ENCODE results near the gene SLC24A3. TPM values are rescaled to one million over a fixed set of nuclear protein-coding genes. Genes with fewer than 3 reads are reported as not detected.

The SLC24A3 gene
- total and polyA plus RNA-seq, 12 donors, result 0.21 to 2.6 (median 0.84) TPM

DNA sequence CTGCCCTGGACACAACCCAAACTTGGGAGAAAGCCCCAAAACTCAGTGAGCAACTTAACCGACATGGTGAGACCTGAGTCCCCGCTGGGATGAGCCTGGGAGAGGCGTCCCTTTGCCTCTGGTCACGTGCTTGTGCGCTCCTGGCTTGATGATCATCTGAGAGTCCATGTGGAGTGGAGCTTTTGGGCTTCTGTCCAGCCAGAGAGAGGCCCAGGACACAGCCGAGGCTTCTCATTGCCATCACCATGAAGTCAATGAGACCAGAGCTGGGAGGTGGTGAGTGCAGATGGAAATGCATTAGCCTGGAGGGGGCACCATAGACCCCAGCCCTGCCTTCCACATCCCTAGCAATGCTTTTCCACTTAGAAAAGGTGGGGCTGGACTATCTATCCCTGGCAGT, 250.0 kb downstream of the SLC24A3 start:
- no peak overlapping the region for H3K27ac ChIP-seq
- intact Hi-C loops (cut with DNase I), result loop anchor here in 1 of 10 donors (10.0 kb wide), 1 partner anchor 128 kb away; no protein-coding TSS in a partner anchor
- H3K36me3 ChIP-seq, result no peaks in the 10 kb centered on the region
- H3K4me1 ChIP-seq, result no peaks in the 10 kb centered on the region
- no peaks in the 10 kb centered on the region for H3K9me3 ChIP-seq
- H3K27me3 ChIP-seq, result peaks cover 0 to 11% (median 0%) of the 10 kb centered on the region in 7 donors
- no peak for DNase-seq
- ATAC-seq, result no peak
- H3K4me3 ChIP-seq, result no peak overlapping the region
- WGBS, 2 donors, result 79 to 80% methylated on average over 6 of the region's 6 CpGs
- TF ChIP-seq, protein P1, sequence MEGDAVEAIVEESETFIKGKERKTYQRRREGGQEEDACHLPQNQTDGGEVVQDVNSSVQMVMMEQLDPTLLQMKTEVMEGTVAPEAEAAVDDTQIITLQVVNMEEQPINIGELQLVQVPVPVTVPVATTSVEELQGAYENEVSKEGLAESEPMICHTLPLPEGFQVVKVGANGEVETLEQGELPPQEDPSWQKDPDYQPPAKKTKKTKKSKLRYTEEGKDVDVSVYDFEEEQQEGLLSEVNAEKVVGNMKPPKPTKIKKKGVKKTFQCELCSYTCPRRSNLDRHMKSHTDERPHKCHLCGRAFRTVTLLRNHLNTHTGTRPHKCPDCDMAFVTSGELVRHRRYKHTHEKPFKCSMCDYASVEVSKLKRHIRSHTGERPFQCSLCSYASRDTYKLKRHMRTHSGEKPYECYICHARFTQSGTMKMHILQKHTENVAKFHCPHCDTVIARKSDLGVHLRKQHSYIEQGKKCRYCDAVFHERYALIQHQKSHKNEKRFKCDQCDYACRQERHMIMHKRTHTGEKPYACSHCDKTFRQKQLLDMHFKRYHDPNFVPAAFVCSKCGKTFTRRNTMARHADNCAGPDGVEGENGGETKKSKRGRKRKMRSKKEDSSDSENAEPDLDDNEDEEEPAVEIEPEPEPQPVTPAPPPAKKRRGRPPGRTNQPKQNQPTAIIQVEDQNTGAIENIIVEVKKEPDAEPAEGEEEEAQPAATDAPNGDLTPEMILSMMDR (IDR thresholded peaks at IDR 0.05), result no peak

DNA sequence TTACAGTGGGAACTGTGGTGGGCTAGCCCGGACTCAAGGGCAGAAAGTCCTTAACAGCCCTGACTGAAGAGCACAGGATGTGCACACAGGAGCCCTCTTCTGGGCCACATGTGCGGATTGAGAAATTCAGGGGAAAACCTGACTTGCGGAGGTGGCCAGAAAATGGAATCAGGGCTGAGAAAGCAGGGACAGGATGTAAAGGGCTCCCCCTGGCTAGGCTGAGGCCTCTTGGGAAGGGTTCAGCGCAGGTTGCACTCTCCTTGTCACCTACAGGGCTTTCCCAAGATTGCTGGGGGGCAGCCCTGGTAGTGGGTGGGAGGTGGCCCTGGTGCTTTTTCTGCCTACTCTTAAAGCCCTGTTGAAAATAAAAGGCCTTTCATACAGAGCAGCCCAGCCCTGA, 251.2 kb downstream of the SLC24A3 start:
- 86 to 87% methylated on average over 4 of the region's 4 CpGs for WGBS, 2 donors
- intact Hi-C loops (cut with DNase I), result loop anchor here in 1 of 10 donors (10.0 kb wide), 1 partner anchor 129 kb away; no protein-coding TSS in a partner anchor
- no peak for ATAC-seq

DNA sequence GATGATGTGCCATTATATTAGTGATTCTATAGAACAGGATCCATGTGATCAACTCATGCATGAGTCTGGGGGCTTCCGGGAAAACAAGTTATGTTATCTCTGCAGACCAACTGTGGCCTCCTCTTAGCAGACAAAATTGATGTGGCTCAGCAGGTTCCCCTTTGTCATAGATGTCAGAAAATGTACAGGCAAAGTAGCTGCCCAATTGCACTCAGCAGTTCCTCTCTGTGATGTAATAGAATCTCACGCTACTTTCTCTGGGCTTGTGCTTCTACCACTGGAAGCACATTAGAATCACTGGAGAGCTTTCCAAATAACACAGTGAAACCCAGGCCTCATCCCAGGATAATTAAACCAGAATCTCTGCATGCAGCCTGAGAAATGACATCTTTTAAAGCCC, 253.1 kb downstream of the SLC24A3 start:
- Histone ChIP-seq H3K9me3 (no peaks in the 10 kb centered on the region), H3K4me3 (no peak overlapping the region), H3K27ac (no peak overlapping the region), H3K36me3 (no peaks in the 10 kb centered on the region), H3K4me1 (no peaks in the 10 kb centered on the region), H3K27me3 (peaks cover 0 to 11% (median 0%) of the 10 kb centered on the region in 7 donors)
- 73 to 83% methylated on average over 2 of the region's 2 CpGs for WGBS, 2 donors
- DNase-seq (no peak), ATAC-seq (no peak)
- TF ChIP-seq, protein P1 (IDR thresholded peaks at IDR 0.05), result no peak
- intact Hi-C loops (cut with DNase I), result loop anchor here in 1 of 10 donors (10.0 kb wide), 1 partner anchor 131 kb away; no protein-coding TSS in a partner anchor

More for the DNA sequence above, 251.2 kb downstream of the SLC24A3 start:
- H3K9me3 ChIP-seq, result no peaks in the 10 kb centered on the region
- H3K27me3 ChIP-seq, result peaks cover 0 to 11% (median 0%) of the 10 kb centered on the region in 7 donors
- no peaks in the 10 kb centered on the region for H3K36me3 ChIP-seq
- no peak overlapping the region for H3K27ac ChIP-seq
- H3K4me1 ChIP-seq, result no peaks in the 10 kb centered on the region
- DNase-seq, result no peak
- TF ChIP-seq, protein P1 (IDR thresholded peaks at IDR 0.05), result no peak
- H3K4me3 ChIP-seq, result no peak overlapping the region

DNA sequence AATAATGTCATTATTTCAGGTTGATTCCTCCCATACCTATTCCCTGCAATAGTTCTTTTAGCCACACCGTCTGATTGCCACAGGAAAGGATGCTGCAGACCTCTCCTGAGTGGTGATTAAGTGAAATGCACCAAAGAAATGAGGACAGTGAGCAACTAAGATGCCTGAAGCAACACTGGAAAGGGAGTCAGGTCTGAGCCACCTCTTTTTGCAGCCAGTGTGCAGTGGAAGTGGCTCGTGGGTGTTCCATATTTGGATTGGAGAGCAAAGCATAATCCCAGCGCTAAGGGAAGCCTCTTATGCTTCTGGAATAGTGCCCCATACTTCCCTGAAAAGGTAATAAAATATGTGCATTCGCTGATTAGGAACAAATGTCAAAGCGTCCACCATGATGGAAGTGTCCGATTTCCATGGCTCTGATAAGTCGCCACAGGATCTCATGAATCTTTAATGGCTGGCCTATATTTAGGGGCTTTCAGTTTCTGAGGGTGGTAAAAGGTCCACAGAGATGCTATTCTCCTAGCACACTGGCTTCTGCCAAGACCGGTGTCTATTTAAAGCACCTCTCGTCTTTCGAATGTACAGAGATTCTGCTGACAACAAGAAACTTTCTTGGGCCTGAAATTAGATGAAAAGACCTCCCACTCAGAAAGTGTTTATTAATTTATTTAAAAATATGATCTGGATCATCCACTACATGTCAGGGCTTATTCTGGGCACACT, 253.9 kb downstream of the SLC24A3 start:
- Histone ChIP-seq H3K36me3 (no peaks in the 10 kb centered on the region), H3K4me3 (no peak overlapping the region), H3K4me1 (no peaks in the 10 kb centered on the region), H3K9me3 (no peaks in the 10 kb centered on the region), H3K27me3 (peaks cover 0 to 11% (median 0%) of the 10 kb centered on the region in 7 donors), H3K27ac (no peak overlapping the region)
- WGBS, 2 donors, result 61 to 63% methylated on average over 10 of the region's 10 CpGs
- intact Hi-C loops (cut with DNase I), result loop anchor here in 1 of 10 donors (10.0 kb wide), 1 partner anchor 132 kb away; no protein-coding TSS in a partner anchor
- DNase-seq, result no peak
- ATAC-seq, result no peak
- TF ChIP-seq, protein P1 (IDR thresholded peaks at IDR 0.05), result no peak
